Upper lobe of right lung (tissue), 1 donor: ENCODE results near the gene ZSCAN29. TPM values are rescaled to one million over a fixed set of nuclear protein-coding genes. Genes with fewer than 3 reads are reported as not detected.

ENCODE experiments used
- ATAC-seq: fragments of 200-7000 bp; cut with Tn5 transposase; one replicate; pipeline ENCODE4 v1.9.1; 2020; ENCODE audit warnings: mild to moderate bottlenecking, moderate library complexity
- DNase-seq: peaks from one replicate; pipeline ENCODE4 v3.0.0-alpha.2; 2020
- H3K27ac ChIP-seq: fragments of 200-600 bp; one replicate; pipeline ENCODE4 v1.8.0; 2022
- H3K27me3 ChIP-seq: fragments of 200-600 bp; one replicate; pipeline ENCODE4 v1.8.0; 2022; ENCODE audit warnings: mild to moderate bottlenecking
- H3K36me3 ChIP-seq: fragments of 200-600 bp; one replicate; pipeline ENCODE4 v1.8.0; 2022
- H3K4me1 ChIP-seq: fragments of 200-600 bp; one replicate; pipeline ENCODE4 v1.8.0; 2022
- H3K4me3 ChIP-seq: fragments of 200-600 bp; one replicate; pipeline ENCODE4 v1.8.0; 2022; ENCODE audit warnings: mild to moderate bottlenecking
- H3K9me3 ChIP-seq: fragments of 200-600 bp; one replicate; pipeline ENCODE4 v1.8.0; 2022
- CTCF ChIP-seq: fragments of 200-600 bp; IDR thresholded peaks from one replicate; pipeline ENCODE4 v1.8.0; 2022; ENCODE audit warnings: antibody characterized with exemption
- intact Hi-C: fragments of 100-400 bp; cut with DNase I; formaldehyde crosslinking; loops from one replicate; pipeline ENCODE4 v1.11.0; 2022
- total RNA-seq: library from RNA; stranded (reverse); fragmentation: NEBNext Ultra II Directional; extraction: Animal tissue kit (Norgen Biotek cat#: 25700); gene quantifications from one replicate; pipeline ENCODE4 v1.2.1, GENCODE V29; 2021
- donor health status: DM: no; HTN: yes; CAD: no; lungs with severe emphysema.

Gene ZSCAN29
- total RNA-seq, 1 donor from 2014 or later, result 18.3 TPM

- TF ChIP-seq CTCF, result no peak
- H3K27ac ChIP-seq, result no peak overlapping the region
- H3K36me3 ChIP-seq, result peaks cover 41% of the 10 kb centered on the region
- H3K27me3 ChIP-seq, result no peaks in the 10 kb centered on the region
- H3K4me3 ChIP-seq, result no peak overlapping the region
- no peaks in the 10 kb centered on the region for H3K9me3 ChIP-seq
- no peak for ATAC-seq
- H3K4me1 ChIP-seq, result no peaks in the 10 kb centered on the region
- DNase-seq, result no peak
- intact Hi-C loops, result no loop called here
Measured at GRCh38 chr15:43346305-43346704, 24.5 kb downstream of the ZSCAN29 start.

DNA sequence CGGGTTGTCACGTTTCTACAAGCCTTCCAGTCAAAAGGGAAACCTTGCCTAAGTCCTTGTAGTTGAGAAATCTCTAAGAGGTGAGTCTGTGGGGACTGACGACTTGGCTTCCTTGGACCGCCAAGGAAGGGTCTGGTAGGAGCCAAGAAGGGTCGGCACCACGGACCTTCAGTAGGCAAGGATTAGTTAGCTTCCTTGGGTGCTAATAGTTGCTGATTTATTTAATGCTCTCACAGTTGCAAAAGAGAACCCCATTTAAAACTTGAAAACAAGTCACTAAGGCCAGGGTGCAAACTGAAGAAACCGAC is 40.1 kb downstream of the ZSCAN29 start:
- no peaks in the 10 kb centered on the region for H3K27me3 ChIP-seq
- intact Hi-C loops, result no loop called here
- peak overlapping the region; percentile 93 for H3K27ac ChIP-seq
- no peak for TF ChIP-seq CTCF
- peaks cover 5% of the 10 kb centered on the region for H3K36me3 ChIP-seq
- H3K4me1 ChIP-seq, result peaks cover 21% of the 10 kb centered on the region
- DNase-seq (no peak), ATAC-seq (no peak)
- peak overlapping the region; percentile 70 for H3K4me3 ChIP-seq
- no peaks in the 10 kb centered on the region for H3K9me3 ChIP-seq

- intact Hi-C loops, result no loop called here
- peak; percentile 97 for ATAC-seq
- Histone ChIP-seq H3K9me3 (no peaks in the 10 kb centered on the region), H3K4me3 (peak within 1 kb of the TSS; percentile 70), H3K27me3 (no peaks in the 10 kb centered on the region), H3K36me3 (peaks cover 5% of the 10 kb centered on the region), H3K4me1 (peaks cover 21% of the 10 kb centered on the region), H3K27ac (peak within 1 kb of the TSS; percentile 93)
- no peak for TF ChIP-seq CTCF
- DNase-seq, result peak; percentile 95
Measured at GRCh38 chr15:43329960-43330779, 40.7 kb downstream of the ZSCAN29 start, which contains the start of gene LCMT2. Gene LCMT2, minus strand, starts transcription at chr15:43330573. Its CDS starts 84 bp downstream, at chr15:43330489.

DNA sequence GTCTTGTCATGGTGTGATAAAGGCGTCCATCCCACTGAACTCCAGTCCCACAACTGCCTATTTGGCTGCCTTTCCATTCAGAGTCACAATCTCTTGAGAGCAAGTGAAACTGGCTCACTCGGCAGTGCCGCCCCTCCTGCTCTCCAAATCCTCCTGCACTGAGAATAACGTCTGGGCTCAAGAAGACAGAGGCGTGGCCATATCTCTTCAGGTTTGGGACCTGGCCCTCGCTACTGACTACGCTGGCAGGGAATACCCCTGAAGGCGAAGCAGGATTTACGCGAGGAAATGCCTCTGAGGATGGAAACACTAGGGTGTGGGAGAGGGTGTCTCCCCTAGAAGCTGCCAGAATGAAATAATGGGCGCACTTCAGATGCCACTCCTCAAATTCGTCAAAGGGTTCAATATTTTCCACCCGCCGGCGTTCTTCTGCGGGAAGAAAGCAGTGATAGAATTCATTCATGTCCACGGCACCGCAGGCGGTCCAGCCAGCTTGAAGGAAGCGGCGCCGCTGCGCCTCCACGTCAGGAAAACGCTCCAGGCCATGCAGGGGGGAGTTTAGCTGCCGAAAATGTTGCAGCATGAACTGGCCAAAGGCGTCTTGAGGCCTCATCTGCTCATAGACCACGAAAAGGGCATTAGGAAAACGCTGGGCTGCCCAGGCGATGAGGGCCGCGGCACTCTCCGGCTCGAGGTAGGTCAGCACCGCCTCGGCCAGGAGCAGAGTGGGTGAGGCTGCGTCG is 41.5 kb downstream of the ZSCAN29 start:
- DNase-seq (no peak), ATAC-seq (no peak)
- TF ChIP-seq CTCF, result no peak
- Histone ChIP-seq H3K9me3 (no peaks in the 10 kb centered on the region), H3K27me3 (no peaks in the 10 kb centered on the region), H3K36me3 (peaks cover 5% of the 10 kb centered on the region), H3K27ac (peak overlapping the region; percentile 93), H3K4me1 (peaks cover 21% of the 10 kb centered on the region), H3K4me3 (peak overlapping the region; percentile 70)
- intact Hi-C loops, result no loop called here

GRCh38 chr15:43325039-43325684 is 45.7 kb downstream of the ZSCAN29 start:
- H3K4me1 ChIP-seq, result peaks cover 18% of the 10 kb centered on the region
- H3K27me3 ChIP-seq, result no peaks in the 10 kb centered on the region
- DNase-seq, result no peak
- no peak overlapping the region for H3K4me3 ChIP-seq
- TF ChIP-seq CTCF, result no peak
- ATAC-seq, result no peak
- intact Hi-C loops, result no loop called here
- no peaks in the 10 kb centered on the region for H3K36me3 ChIP-seq
- no peaks in the 10 kb centered on the region for H3K9me3 ChIP-seq
- H3K27ac ChIP-seq, result no peak overlapping the region
